ENCODE data around the gene AAK1.

Gene AAK1

GRCh38 chr2:69620870-69621269 lies 22.7 kb downstream of the AAK1 start:
- DNase-seq (ENCODE audit: low read depth), result no peak
- TF ChIP-seq, protein P1, sequence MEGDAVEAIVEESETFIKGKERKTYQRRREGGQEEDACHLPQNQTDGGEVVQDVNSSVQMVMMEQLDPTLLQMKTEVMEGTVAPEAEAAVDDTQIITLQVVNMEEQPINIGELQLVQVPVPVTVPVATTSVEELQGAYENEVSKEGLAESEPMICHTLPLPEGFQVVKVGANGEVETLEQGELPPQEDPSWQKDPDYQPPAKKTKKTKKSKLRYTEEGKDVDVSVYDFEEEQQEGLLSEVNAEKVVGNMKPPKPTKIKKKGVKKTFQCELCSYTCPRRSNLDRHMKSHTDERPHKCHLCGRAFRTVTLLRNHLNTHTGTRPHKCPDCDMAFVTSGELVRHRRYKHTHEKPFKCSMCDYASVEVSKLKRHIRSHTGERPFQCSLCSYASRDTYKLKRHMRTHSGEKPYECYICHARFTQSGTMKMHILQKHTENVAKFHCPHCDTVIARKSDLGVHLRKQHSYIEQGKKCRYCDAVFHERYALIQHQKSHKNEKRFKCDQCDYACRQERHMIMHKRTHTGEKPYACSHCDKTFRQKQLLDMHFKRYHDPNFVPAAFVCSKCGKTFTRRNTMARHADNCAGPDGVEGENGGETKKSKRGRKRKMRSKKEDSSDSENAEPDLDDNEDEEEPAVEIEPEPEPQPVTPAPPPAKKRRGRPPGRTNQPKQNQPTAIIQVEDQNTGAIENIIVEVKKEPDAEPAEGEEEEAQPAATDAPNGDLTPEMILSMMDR (IDR thresholded peaks at IDR 0.05; ENCODE audit: low read depth, low read length, missing control alignments), result no peak
- H3K4me3 ChIP-seq (ENCODE audit: low read depth, low read length), result no peak overlapping the region

DNA sequence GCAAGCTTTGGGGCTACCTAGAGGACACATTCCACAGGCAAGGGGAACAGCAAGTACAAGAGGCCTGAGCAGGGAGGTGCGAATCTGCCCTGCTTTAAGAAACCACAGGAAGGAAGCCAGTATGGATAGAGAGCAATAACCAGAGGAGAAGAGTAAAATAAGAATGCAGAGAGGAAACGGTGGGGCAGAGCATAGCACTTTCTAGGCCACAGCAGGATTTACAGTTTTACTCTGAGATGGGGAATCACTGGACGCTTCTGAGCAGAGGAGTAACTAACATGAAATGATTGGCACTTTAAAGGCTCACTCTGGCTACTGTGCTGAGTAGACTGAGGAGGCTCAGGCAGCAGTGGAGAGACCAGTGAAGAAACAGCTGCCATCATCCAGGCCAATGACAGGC lies 23.8 kb downstream of the AAK1 start:
- no peak overlapping the region for H3K4me3 ChIP-seq (ENCODE audit: low read depth, low read length)
- TF ChIP-seq, protein P1 (IDR thresholded peaks at IDR 0.05; ENCODE audit: low read depth, low read length, missing control alignments), result no peak
- DNase-seq (ENCODE audit: low read depth), result no peak

DNA sequence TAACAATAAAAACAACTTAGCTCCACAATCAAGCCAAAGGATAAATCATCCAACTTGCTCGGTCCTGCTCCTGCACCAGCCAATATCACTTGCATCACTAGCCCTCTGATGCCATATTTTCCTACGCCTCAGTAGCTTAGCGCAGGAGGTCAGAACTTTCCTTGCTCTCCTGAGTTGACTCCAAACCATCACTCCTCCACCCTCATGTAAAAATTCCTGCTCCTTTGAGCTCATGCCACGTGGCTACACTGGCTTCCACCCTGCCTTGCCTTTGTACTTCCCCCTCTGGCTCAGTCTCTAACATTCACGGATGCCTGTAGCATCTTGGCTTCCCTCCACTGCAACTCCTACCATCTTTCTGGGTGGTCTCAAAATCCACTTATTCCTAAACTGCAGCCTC lies 25.2 kb downstream of the AAK1 start:
- DNase-seq (ENCODE audit: low read depth), result no peak
- H3K4me3 ChIP-seq (ENCODE audit: low read depth, low read length), result no peak overlapping the region
- TF ChIP-seq, protein P1 (IDR thresholded peaks at IDR 0.05; ENCODE audit: low read depth, low read length, missing control alignments), result no peak

DNA sequence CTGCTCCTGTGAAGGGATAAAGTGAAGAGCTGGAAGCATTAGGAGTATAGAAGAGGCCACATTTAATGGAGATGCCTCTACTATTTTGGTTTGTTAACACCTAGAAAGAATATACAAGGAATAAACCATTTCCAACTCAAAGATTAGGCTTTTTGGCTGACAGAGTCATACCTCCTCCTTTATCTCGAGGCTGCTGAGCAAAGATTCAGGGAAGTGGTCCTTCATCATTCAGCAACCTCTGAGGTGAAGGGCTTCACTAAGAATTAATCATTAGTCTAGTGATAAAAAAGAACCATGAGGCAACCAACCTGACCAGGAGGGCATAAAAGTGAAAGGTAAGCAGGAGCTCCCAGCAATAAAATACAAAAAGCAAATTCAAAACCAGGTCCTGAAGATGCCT lies 25.8 kb downstream of the AAK1 start:
- no peak for DNase-seq (ENCODE audit: low read depth)
- TF ChIP-seq, protein P1 (IDR thresholded peaks at IDR 0.05; ENCODE audit: low read depth, low read length, missing control alignments), result no peak
- H3K4me3 ChIP-seq (ENCODE audit: low read depth, low read length), result no peak overlapping the region

DNA sequence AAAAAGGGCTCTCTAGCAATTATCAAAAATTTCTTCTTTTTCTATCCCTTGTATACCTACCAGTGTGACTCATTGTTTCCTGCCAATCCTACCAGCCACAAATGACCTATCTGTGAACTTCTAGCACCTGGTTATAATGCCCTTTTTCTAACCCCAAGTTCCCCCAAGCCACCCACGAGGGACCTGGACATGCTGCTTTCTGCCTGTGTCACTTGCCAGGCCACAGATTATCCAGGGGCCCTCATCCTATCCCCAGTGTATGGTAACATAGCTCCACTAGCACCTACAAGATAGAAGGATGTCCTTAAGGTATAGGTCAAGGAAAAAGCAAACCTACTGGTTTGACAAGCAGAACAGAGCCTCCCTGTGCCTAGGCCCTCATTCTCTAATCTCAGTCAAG lies 26.8 kb downstream of the AAK1 start:
- DNase-seq (ENCODE audit: low read depth), result no peak
- no peak overlapping the region for H3K4me3 ChIP-seq (ENCODE audit: low read depth, low read length)
- TF ChIP-seq, protein P1 (IDR thresholded peaks at IDR 0.05; ENCODE audit: low read depth, low read length, missing control alignments), result no peak

GRCh38 chr2:69615969-69616368 lies 27.6 kb downstream of the AAK1 start:
- TF ChIP-seq, protein P1 (IDR thresholded peaks at IDR 0.05; ENCODE audit: low read depth, low read length, missing control alignments), result no peak
- no peak for DNase-seq (ENCODE audit: low read depth)
- H3K4me3 ChIP-seq (ENCODE audit: low read depth, low read length), result no peak overlapping the region

GRCh38 chr2:69615078-69615625 lies 28.4 kb downstream of the AAK1 start:
- TF ChIP-seq, protein P1 (IDR thresholded peaks at IDR 0.05; ENCODE audit: low read depth, low read length, missing control alignments), result no peak
- DNase-seq (ENCODE audit: low read depth), result no peak
- no peak overlapping the region for H3K4me3 ChIP-seq (ENCODE audit: low read depth, low read length)
